ENCODE data around the gene DOCK1.
"Not testable (repeated sequence)": the region's sequence is repeated elsewhere in the genome, so short reads cannot be mapped to it uniquely, and the experiment has no call there.

Gene DOCK1

DNA sequence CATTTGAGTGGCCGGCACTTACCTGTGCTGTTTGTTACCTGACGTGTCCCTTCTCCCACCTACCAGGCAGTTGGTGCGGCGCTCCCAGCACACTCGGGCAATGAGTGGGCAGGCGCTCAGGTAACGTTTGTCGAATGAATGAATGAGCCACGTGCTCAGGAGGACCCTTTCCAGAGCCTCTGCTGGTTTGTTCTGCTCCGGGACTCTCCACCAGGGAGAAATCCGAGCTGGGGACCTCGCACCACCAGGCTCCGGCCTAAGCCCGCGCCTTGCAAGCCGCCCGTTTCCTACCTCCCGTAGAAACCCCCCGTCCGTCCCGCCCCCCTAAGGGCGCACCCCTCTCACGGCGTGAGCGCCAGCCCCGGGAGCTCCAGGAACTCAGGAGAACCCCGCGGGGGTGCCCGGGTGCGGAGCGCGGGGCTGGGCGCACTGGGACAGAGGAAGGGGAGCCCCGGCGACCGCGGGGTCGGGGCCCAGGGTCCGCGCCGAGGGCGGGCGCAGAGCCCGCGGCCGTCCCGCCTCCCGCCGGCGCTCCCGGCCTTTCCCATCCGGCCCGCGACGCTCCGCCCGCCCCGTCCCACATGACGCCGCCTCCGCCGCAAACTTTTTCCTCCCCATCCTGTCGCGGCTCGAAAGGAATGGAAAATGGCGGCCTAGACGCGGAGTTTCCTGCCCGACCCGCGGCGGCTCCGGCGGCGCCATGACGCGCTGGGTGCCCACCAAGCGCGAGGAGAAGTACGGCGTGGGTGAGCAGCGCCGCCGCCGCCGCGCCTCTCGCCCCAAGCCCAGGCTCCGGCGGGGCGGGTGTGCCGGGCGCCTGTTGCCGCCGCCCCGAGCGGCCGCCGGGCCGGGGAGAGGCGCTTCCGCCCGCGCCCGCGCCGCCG is at the start of gene DOCK1:
TSS of gene DOCK1 (plus strand) at position 611 of the 884 bp plus-strand sequence. CDS start at position 701, 90 bp downstream.
- peak; percentile 80 for DNase-seq (ENCODE audit: low spot score)

DNA sequence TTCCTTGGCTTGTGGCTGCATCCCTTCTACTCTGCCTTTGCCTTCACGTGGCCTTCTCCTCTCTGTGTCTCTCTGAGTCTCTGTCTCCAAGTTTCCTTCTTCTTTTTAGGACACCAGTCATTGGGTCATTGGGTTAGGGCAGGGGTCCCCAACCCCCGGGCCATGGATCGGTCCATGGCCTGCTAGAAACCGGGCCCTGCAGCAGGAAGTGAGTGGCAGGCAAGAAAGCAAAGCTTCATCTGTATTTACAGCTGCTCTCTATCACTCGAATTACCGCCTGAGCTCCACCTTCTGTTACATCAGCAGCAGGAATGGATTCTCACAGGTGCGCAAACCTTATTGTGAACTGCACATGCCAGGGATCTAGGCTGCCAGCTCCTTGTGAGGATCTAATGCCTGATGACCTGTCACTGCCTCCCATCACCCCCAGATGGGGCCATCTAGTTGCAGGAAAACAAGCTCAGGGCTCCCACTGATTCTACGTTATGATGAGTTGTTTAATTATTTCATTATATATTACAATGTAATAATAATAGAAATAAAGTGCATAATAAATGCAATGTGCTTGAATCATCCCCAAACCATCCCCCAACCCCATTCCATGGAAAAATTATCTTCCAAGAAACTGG is 47.9 kb upstream of the DOCK1 start:
- no peak for DNase-seq (ENCODE audit: low spot score)

DNA sequence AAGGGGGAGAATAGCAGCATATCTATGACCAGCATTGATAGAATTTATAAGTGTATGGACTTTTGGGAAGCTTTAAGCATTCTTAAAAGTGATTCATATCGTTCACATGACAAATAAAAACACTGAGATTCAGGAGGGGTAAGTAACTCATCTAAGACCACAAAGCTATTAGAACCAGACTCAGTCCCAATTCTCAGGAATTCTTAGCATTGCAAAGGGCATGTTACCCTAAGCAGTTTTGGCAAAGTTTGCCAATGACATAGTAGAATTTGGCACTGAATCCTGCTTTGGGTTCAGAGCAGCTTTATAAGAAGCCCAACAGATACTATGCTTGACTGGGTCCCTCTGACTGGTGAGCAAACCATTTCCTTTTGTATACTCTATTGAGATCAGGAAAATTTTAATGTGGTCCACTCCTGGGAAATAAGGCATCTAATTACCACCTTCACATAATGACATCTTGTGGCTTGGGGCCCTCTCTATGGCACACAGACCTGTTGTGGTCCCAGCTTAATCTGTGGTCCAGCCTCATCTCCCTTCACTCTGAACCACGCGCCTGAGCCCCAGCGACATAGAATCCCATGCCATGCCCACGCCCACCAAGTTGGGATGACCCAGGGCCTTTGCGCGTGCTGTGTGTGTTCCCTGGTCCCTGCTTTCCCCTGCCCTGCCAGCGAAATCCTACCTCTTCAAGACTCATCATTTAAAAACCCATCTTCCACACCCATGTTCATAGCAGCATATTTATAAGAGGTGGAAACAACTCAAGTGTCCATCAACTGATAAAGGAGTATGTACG is 37.5 kb upstream of the DOCK1 start:
- peak; percentile 90 for DNase-seq (ENCODE audit: low spot score)

DNA sequence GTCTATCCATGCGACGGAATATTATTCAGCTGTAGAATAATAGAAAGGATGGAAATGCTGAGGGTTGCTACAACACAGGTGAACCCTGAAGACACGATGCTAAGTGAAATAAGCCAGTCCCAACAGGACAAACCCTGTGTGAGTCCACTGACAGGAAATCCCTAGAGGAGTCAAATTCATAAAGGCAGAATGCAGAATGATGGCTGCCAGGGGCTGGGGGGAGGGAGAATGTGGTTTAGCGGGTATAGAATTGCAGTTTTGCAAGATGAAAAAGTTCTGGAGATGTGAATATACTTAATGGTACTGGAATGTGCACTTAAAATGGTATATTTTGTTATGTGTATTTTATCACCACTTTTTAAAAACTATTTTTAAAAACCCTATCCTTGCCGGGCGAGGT is 36.9 kb upstream of the DOCK1 start:
- DNase-seq (ENCODE audit: low spot score): no peak

DNA sequence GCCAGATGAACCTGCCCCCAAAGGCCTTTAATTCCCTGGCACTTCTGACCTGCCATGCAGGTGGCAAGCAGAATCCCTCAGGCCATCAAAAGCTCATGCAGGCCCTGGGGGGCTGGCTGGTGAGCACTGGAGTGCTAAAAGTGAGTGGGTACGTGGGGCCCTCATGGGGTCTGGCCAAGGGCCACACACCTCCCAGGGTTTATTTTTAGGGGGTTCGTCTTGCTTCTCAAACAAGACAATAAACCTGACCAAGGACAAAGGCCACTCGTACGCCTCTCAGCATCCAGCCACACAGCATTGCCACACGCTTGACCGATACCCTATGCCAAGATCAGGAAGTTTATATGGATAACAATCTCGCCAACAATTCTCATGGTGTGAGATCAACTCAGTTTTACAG is 33.1 kb upstream of the DOCK1 start:
- DNase-seq (ENCODE audit: low spot score): no peak

DNA sequence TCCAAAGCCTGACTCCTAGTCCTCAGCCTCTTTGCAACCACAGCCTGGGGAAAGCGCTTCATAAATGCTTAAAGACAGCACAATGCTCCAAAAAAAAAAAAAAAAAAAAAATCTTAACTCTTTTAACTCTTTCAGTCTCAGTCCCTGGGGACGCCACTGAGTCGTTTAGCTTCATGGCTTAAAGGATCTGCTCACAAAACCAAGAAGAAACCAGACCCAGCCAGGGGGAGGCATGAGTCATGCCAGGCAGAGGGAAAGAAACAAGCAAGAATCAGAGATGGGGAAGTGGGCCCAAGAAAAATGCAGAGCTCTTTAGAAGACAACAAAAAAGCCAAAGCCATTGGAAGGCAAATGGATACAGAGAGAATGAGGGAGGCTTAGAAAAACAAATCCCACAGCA is 32.5 kb upstream of the DOCK1 start:
- DNase-seq (ENCODE audit: low spot score): peak; percentile 31

DNA sequence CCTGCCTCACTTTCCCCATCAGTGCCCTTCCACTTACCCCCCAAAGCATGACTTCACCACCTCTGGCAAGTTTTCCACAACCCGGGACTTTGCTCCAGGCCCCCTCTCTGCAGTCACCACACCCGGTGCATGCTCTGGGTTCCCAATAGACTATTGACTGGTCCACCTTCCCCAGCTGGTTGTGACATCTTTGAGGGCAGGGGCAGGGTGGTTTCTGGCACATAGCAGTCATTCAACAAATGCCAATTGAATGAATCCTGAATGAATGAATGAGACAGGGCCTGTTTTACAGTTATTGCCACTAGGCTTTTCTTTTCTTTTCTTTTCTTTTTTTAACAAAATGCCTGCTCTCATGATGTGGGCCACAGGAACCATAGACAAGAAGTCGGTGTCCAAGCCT is 28.8 kb upstream of the DOCK1 start:
- DNase-seq (ENCODE audit: low spot score): no peak

DNA sequence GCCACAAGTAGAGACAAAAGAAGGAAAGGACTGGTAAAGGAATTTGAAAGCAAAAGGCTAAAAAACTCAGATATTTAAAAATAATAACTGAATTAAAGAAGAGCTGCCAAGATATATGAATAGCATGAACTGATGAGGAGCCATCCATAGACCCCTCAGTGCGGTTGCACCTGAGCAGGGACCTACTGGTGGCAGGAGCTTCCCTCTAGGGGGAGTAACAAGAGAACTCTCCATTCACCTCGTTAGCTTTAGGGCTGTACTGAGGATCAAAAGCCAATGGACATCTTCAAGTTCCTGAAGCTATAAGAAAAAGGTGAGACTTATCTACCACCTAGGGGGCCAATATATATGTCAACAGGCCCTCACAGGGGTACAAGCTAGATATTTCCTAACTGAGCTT is 27.8 kb upstream of the DOCK1 start:
- DNase-seq (ENCODE audit: low spot score): no peak

DNA sequence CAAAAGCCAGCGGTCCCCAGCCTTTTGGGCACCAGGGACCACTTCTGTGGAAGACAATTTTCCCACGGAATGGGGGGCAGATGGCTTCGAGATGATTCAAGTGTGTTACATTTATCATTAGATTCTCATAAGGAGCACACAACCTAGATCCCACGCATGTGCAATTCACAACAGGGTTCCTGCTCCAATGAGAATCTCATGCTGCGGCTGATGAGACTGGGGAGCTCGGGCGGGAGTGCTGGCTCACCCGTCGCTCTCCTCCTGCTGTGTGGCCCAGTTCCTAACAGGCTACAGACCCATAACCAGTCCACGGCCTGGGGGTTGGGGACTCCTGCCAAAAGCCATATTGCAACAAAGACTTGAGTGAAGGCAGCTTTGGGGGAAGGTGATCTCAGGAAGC is 26.6 kb upstream of the DOCK1 start:
- no peak for DNase-seq (ENCODE audit: low spot score)

DNA sequence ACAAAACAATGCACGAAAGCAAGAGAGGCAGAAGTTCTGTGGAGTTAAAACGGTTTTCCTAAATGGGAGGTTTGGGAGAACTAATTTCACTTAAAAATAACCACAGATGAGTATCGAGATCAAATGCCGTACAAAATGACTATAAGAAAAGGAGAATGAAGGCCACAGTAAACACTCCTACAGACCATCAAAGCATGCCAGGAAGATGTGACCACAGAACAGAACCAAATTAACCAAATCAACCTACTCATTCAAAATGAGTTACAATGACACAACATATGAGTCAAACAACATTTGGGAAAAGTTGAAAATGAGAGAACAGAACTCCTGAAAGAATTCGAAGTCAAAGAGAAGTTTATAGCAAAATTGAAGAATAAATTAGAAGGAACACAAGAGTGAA is 24.3 kb upstream of the DOCK1 start:
- DNase-seq (ENCODE audit: low spot score): no peak

DNA sequence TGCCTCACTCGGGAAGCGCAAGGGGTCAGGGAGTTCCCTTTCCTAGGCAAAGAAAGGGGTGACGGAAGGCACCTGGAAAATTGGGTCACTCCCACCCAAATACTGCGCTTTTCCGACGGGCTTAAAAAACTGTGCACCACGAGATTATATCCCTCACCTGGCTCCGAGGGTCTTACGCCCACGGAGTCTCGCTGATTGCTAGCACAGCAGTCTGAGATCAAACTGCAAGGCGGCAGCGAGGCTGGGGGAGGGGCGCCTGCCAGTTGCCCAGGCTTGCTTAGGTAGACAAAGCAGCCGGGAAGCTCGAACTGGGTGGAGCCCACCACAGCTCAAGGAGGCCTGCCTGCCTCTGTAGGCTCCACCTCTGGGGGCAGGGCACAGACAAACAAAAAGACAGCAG is 23.2 kb upstream of the DOCK1 start:
- DNase-seq (ENCODE audit: low spot score): not testable (repeated sequence)

DNA sequence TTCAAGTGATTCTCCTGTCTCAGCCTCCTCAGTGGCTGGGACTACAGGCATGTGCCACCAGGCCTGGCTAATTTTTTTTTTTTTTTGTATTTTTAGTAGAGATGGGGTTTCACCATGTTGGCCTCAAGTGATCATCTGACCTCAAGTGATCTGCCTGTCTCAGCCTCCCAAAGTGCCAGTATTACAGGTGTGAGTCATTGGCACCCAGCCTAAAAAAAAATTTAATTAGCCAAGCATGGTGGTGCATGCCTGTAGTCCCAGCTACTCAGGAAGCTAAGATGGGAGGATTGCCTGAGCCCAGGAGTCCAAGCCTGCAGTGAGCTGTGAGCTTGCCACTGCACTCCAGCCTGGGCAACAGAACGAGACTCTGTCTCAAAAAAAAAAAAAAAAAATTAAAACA is 16.8 kb upstream of the DOCK1 start:
- peak; percentile 85 for DNase-seq (ENCODE audit: low spot score)

DNA sequence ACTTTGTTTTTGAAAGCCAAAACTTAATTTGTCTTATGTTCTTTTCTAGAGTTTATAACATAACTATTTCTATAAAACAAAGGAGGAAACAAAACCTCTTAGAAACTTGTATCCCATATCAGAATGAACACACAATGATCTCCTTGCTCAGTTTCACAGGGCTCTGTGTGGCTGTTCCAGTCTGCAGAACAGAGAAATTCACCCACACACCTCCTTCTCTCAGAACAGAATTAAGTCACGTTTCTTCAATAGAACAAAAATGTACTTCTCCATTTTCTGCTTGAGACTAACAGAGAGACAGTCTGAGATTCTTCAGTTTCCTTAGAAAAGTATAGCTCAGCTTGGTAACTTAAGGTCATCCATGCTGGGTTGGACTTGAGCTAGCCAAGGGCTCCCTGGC is 15.8 kb upstream of the DOCK1 start:
- DNase-seq (ENCODE audit: low spot score): no peak

DNA sequence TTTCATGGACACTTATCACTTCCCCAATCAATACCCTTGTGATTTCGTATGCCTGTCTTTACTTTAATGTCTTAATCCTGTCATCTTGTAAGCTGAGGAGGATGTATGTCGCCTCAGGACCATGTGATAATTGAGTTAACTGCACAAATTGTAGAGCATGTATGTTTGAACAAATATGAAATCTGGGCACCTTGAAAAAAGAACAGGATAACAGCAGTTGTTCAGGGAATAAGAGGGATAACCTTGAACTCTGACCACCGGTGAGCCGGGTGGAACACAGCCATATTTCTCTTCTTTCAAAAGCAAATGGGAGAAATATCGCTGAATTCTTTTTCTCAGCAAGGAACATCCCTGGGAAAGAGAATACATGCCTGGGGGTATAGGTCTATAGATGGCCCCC is 14.4 kb upstream of the DOCK1 start:
- not testable (repeated sequence) for DNase-seq (ENCODE audit: low spot score)

DNA sequence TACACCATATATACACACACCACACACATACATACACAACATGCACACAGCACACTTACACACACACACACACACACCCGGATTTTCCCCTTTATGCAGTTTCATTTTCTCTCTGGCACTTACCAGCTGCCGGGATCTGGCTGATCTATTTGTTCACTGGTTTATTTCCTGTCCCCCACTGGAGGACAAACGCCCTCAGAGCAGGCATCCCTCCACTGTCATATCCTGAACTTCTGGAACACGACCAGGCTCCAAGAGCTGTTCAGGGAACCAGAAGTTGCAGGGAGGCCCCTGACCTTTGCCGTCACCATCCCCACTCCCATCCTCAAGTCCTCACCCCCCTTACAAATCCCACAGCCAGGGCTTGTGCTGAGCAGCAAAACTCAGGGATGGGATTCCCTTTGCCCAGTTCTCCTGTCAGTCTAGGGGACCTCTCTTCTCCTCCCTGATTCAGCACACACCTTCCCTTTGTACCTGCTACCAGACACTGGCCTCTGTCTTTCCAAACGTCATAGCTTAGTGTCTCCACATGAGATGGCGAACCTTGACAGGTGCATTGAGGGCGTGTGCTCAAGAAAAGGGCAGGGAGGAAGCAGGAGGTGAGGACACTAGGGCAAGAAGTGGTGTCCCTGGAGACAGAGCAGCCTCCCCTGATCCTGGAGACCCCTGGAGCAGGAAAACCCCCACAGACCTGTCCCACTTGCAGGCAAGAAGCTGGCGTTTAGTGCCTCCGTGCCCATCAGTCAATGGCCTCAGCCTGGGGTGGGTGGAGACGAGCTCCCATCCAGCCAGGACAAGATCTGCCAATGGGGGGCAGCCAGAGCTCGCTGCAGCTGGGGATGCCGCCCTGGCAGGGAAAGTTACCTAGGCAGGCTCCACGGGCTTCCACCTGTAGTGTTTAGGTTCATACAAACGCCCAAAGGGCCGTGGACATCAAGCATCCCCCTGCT is 12.7 kb upstream of the DOCK1 start:
- no peak for DNase-seq (ENCODE audit: low spot score)

DNA sequence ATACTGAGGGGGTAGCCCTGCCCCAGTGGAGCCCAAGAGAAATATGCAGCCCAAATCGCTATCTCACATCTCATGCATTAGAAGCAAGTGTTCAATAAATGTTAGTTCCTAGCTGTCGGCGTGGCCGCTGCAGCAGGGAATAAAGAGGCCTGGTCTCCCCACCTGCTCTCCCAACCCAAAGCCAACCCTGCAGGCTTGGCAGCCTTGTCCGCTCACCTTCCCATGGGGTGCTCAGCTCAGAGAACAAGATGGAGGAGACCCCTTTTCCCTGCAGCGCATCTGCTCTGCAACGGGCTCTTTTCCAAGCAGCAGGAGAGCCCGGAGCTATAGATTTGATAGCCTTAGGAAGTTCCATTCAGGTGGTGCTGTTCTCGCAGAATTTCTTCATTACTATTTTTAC is 12.0 kb upstream of the DOCK1 start:
- DNase-seq (ENCODE audit: low spot score): no peak

DNA sequence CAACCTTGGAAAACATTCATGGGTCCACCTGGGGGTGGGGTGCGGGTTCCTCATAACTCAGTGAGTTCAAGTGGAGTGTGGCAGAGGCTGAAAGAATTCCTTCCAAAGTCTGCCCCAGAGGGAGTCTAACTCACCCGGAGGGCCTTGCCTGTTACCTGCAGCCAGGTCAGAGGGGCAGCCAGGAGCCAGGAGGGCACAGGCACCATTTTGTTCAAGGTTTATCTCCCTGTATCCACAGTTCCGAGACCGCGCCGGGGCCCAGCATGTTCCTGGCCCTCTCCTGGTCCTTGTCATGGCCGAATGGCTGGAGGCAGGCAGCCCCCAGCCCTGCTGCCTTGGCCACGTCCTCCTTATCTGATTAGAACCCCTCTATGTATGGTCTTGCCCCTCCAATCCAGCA is 11.4 kb upstream of the DOCK1 start:
- no peak for DNase-seq (ENCODE audit: low spot score)

DNA sequence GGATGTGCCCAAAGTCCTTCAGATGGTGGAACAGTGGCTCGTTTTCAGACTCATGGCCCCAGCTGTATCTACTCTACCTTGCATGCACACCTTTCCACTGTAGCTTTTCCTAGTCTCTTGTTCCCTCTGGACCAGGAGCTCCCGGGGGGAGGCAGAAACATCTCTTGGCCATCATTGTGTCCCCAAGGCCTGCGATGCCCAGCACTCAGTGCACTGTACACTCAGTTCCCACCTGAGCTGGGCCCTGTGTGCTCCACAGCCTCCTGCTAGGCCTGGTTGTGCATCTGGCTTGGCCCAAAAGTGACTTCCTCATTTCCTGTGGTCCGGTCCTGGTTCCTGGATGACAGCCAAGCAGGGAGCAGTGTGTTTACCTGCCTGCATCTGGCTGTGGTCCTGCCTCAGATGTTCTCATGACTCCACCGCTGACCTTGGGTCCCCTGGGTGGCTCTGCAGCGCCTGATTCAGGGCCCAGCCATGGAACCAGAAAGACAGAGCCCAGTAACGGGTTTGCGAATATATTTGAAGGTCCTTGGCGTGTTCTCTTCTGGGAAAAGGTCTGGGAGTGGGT is 9.9 kb upstream of the DOCK1 start:
- DNase-seq (ENCODE audit: low spot score): no peak

DNA sequence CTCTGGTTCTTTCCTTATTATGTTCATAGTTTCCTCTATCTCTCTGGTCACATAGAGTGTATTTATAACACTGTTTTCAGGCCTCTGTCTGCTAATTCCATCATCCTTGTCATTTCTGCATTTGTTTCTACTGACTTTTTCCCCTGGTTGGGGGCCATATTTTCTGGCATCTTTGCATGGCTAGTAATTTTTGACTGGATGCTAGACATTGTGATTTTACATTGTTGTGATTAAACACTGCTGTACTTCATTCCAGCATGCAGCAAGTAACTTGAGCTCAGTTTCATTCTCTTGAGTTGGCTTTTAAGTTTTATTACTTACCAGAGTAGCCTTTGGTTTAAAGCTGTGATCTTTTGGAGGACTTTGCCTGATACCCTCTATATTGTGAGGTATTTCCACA is 6.8 kb upstream of the DOCK1 start:
- no peak for DNase-seq (ENCODE audit: low spot score)

DNA sequence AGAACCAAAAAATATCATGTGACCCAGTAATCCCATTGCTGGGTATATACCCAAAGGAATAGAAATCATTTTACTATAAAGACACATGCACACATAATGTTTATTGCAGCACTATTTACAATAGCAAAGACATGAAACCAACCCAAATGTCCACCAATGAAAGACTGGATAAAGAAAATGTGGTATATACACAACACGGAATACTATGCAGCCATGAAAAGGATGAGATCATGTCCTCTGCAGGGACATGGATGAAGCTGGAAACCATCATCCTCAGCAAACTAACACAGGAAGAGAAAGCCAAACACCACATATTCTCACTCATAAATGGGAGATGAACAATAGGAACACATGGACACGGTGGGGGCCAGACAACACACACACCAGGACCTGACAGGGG is 5.7 kb upstream of the DOCK1 start:
- not testable (repeated sequence) for DNase-seq (ENCODE audit: low spot score)

DNA sequence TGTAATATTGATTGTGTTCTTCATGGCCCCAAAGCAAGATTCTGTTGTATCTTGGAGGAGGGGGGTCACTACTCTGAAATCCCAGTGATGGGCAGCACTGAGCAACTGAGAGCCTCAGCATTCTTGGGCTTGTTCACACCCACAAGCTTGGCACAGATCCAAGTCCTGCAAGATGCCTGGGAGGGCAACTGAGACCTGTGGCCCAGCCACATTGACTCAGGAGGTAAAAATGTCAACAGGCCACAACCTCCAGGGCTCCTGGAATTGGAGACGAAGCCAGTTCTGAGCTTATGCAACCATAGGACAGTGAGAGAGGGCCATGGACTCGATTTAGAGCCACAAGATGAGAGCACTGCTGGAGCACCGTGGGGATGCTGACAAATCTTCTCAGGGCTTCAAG is 3.1 kb upstream of the DOCK1 start:
- peak; percentile 98 for DNase-seq (ENCODE audit: low spot score)

Data from kidney tubule cell (primary cell).